ENCODE data around the gene PRPS1. TPM values are rescaled to one million over a fixed set of nuclear protein-coding genes. Genes with fewer than 3 reads are reported as not detected.

Gene PRPS1
- total and polyA plus RNA-seq, 2 of the 13 experiments (the other 11 are each of a cell fraction or from before 2014, with no cell fraction given): 33.7 to 54.4 TPM

GRCh38 chrX:107601326-107601725 lies 27.0 kb upstream of the PRPS1 start:
- WGBS (ENCODE audit: low lambda C conversion rate): no CpG with 5 or more reads among the region's 11 CpGs
- intact Hi-C loops (cut with micrococcal nuclease; ENCODE audit: unreplicated experiment): loop anchor here (5.0 kb wide), 1 partner anchor 374 kb away; no protein-coding TSS in a partner anchor
- Histone ChIP-seq H3K4me3 (replicated peaks in 1 of 3; ENCODE audit: insufficient read depth in 1 of 3, low read depth in 2 of 3, low read length in 3 of 3) (no peak overlapping the region), H3K27ac (ENCODE audit: extremely low read length, insufficient read depth, low read length) (no peak overlapping the region), H4K20me1 (ENCODE audit: insufficient read depth, low read length) (no peaks in the 10 kb centered on the region), H3K4me1 (ENCODE audit: insufficient read depth, low read length) (no peaks in the 10 kb centered on the region), H3K4me2 (ENCODE audit: low read depth, low read length) (no peak overlapping the region), H3K36me3 (replicated peaks in 1 of 2; ENCODE audit: control insufficient read depth in 1 of 2, insufficient read depth in 2 of 2, low read length in 2 of 2) (no peaks in the 10 kb centered on the region), H3K9me3 (ENCODE audit: low read length) (no peaks in the 10 kb centered on the region), H3K27me3 (ENCODE audit: control insufficient read depth in 1 of 2, insufficient read depth in 2 of 2, low read length in 2 of 2) (no peaks in the 10 kb centered on the region; a peak in 1 of 5 replicates), H3K9ac (ENCODE audit: insufficient read depth, low read depth, low read length) (no peak overlapping the region), H2AFZ (ENCODE audit: low read length) (no peak overlapping the region), H3K79me2 (ENCODE audit: insufficient read depth, low read length) (no peaks in the 10 kb centered on the region)
- ChIA-PET POLR2A (no interaction called here), CTCF (ENCODE audit: low intra/inter-chr PET ratio, low total read pairs) (no interaction called here)
- FAIRE-seq (no peak), ATAC-seq (no peak), DNase-seq (ENCODE audit: low spot score) (no peak)
- in situ Hi-C loops (cut with HindIII; ENCODE audit: extremely low pct_ligation_motif_present, low pct_unique_long_range_greater_than_20kb): no loop called here
- no TSS peak for BruUV-seq (replicated peaks)
- TF ChIP-seq RBAK (CRISPR knock-in tag; IDR thresholded peaks at IDR 0.05) (no peak), SMARCE1 (IDR thresholded peaks at IDR 0.05; ENCODE audit: borderline replicate concordance) (no peak), HDAC6 (IDR thresholded peaks at IDR 0.05; ENCODE audit: low read depth, low read length) (no peak), SMARCC2 (IDR thresholded peaks at IDR 0.05) (no peak), NR2F1 (CRISPR knock-in tag; IDR thresholded peaks at IDR 0.05) (no peak), RFX3 (CRISPR knock-in tag; IDR thresholded peaks at IDR 0.05) (no peak), ZFP82 (CRISPR knock-in tag; IDR thresholded peaks at IDR 0.05; ENCODE audit: borderline replicate concordance) (no peak), NRL (CRISPR knock-in tag; IDR thresholded peaks at IDR 0.05; ENCODE audit: borderline replicate concordance) (no peak), ZKSCAN8 (CRISPR knock-in tag; IDR thresholded peaks at IDR 0.05; ENCODE audit: borderline replicate concordance) (no peak), RCOR2 (CRISPR knock-in tag; IDR thresholded peaks at IDR 0.05) (no peak), ZNF431 (CRISPR knock-in tag; IDR thresholded peaks at IDR 0.05; ENCODE audit: borderline replicate concordance, low read depth) (no peak)
- TF ChIP-seq, protein P1, sequence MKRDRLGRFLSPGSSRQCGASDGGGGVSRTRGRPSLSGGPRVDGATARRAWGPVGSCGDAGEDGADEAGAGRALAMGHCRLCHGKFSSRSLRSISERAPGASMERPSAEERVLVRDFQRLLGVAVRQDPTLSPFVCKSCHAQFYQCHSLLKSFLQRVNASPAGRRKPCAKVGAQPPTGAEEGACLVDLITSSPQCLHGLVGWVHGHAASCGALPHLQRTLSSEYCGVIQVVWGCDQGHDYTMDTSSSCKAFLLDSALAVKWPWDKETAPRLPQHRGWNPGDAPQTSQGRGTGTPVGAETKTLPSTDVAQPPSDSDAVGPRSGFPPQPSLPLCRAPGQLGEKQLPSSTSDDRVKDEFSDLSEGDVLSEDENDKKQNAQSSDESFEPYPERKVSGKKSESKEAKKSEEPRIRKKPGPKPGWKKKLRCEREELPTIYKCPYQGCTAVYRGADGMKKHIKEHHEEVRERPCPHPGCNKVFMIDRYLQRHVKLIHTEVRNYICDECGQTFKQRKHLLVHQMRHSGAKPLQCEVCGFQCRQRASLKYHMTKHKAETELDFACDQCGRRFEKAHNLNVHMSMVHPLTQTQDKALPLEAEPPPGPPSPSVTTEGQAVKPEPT (CRISPR knock-in tag; IDR thresholded peaks at IDR 0.05; ENCODE audit: low read depth): no peak
- TF ChIP-seq, protein P2, sequence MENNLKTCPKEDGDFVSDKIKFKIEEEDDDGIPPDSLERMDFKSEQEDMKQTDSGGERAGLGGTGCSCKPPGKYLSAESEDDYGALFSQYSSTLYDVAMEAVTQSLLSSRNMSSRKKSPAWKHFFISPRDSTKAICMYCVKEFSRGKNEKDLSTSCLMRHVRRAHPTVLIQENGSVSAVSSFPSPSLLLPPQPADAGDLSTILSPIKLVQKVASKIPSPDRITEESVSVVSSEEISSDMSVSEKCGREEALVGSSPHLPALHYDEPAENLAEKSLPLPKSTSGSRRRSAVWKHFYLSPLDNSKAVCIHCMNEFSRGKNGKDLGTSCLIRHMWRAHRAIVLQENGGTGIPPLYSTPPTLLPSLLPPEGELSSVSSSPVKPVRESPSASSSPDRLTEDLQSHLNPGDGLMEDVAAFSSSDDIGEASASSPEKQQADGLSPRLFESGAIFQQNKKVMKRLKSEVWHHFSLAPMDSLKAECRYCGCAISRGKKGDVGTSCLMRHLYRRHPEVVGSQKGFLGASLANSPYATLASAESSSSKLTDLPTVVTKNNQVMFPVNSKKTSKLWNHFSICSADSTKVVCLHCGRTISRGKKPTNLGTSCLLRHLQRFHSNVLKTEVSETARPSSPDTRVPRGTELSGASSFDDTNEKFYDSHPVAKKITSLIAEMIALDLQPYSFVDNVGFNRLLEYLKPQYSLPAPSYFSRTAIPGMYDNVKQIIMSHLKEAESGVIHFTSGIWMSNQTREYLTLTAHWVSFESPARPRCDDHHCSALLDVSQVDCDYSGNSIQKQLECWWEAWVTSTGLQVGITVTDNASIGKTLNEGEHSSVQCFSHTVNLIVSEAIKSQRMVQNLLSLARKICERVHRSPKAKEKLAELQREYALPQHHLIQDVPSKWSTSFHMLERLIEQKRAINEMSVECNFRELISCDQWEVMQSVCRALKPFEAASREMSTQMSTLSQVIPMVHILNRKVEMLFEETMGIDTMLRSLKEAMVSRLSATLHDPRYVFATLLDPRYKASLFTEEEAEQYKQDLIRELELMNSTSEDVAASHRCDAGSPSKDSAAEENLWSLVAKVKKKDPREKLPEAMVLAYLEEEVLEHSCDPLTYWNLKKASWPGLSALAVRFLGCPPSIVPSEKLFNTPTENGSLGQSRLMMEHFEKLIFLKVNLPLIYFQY (CRISPR knock-in tag; IDR thresholded peaks at IDR 0.05; ENCODE audit: borderline replicate concordance): no peak
- TF ChIP-seq, protein P3, sequence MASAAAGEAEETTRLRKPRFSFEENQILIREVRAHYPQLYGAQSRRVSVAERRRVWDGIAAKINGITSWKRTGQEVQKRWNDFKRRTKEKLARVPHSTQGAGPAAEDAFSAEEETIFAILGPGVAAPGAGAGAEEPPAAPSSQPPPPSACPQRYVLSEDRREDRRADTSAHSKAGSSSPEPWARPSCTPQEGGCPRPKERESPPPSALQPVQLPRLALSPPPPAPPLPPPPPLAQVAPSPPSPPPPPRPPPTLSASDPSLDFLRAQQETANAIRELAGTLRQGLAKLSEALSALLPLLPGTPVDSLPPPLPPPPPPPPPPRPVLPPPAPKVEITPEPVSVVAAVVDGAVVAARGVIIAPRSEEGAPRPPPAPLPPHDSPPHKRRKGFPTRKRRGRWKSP (CRISPR knock-in tag; IDR thresholded peaks at IDR 0.05): no peak
- TF ChIP-seq, protein P4, sequence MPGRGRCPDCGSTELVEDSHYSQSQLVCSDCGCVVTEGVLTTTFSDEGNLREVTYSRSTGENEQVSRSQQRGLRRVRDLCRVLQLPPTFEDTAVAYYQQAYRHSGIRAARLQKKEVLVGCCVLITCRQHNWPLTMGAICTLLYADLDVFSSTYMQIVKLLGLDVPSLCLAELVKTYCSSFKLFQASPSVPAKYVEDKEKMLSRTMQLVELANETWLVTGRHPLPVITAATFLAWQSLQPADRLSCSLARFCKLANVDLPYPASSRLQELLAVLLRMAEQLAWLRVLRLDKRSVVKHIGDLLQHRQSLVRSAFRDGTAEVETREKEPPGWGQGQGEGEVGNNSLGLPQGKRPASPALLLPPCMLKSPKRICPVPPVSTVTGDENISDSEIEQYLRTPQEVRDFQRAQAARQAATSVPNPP (CRISPR knock-in tag; IDR thresholded peaks at IDR 0.05): no peak

Data from HepG2 (cell line).